Stimulated activated CD4-positive, alpha-beta T cell treated with anti-CD3 and anti-CD28 coated beads, Interleukin-12 subunit alpha, Interleukin-12 subunit beta, amount 100 ng/mL, for 4 hours (primary cell): ENCODE results near the gene DTNB.

Source experiments
- DNase-seq: peaks from one replicate; pipeline ENCODE4 v3.0.0-alpha.2; 2020

The DTNB gene

DNA sequence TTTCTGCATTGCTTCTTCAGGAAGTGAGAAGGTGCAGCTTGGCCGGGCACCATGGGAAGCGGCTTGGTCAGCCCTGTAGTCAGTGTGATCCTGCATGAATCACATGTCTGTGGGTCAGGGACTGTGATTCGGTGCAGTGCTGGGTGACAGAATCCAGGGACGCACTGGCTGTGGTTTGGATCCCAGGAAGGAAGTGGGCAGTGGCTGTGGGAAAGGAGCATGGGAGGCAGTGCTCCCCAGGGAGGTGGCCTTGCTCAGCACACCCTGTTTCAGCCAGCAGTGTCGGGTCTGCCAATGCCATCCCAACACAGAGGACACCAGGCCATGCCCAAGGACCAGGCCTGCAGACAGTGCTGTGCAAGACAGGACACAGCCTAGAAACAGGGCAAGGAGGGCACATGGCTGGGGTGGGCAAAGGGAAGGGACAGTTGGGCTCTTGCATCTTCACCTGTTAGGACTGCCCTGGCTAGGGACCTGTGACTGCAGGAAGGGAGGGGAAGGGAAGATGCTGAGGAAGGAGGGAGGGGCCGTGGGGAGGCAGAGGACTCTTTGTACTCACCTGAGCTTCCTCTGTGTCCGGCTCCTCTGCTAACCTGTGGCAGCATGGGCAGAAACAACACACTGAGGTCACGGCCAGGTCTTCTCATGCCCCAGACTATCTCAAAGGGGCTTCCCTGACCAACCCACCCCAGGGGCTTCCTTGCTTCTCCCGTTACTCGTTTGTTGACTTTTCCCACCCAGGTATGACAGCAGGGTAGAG lies 294.5 kb downstream of the DTNB start:
- no peak for DNase-seq

DNA sequence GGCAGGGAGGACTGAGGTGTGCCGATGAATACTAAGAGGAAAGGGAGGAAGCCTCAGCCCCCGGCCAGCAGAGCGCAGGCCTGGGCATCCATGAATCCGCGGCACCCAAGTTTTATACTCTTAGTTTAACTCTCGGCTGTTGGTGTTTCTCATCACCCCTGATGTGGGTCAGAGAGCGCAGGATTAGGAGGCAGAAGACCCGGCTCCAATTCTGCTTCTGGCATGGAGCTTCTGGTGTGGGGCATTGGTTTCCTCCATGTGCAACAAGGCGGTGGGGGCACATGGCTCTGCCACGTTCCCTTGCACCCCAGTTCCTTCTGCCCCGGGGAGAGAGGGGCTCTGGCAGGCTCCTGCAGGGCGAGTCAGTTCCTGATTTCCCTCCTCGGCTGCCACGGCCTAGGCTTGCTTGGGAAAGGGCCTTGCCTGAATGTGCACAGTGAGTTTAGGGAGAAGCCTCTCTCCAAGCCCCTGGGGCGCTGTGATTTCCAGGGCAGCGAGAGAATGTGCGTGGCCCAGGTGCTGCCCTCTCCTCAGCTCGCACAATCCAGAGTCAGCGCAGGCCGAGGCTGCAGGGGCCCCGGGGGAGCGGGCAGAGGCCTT lies 295.5 kb downstream of the DTNB start:
- DNase-seq: no peak

DNA sequence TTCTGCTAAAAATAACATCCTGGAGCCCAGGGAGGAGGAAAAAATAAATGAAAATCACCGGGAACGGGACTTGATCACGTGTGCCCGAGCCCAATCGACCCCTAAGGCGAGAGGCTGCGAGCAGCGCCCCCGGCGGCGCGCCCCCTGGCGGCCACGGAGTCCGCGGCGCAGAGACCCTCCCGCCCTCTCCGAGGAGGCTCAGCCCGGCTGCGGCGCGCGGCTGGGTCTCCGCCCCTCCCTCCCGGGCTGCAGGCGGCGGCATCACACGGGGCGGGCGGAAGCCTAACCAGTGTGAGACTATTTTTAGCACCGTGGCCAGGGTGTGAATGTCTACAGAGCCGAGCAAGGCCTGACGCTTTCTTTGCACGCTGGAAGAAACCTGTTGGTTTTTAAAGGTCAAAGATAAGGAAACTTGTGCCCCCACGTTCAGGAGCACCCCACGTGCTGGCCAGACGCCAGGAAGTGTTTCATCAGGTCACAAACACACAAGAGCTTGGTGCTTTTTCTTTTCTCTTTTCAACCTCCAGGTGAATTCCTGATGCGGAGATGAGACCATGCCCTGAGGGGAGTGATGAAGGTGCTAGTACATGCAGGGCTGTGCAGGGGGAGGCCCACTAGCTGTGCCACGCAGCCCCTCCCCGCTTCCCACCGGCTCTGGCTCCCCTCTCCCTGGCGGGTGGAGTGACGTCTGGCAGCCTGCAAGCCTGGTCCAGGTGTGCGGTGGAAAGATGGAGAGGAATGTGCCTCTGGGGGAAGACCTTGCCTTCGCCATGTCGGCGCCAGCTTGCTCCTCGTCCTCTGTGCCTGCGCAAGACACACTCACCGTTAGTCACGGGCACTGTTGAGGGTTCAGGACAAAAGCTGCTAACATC lies 296.4 kb downstream of the DTNB start:
- DNase-seq: peak; percentile 88

DNA sequence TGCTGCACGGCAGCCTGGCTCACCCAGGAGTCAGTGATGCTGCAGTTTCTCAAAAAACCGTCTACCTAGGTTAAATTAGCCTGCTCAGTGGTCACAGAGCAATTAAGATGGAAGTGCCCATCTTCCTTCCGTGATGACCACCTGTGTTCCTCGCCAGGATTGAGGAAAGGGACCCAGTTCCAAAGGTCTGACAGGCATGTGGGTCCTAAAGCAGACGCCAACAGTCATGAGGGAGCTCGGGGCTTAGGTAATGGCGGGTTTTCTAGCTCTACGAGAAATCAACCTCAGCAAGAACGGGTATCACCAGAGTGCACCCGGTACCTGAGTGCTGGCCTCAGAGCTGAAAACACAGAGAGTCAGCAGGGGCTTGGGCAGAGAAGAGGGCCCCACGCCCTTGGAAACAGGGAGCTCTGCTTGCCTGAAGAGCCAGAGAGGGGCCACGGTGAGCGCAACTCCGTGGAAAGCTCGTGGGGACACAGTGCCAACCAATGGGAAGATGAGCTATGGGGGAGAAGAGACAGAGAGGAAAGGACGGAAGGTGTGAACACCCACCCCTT lies 297.3 kb downstream of the DTNB start:
- no peak for DNase-seq

DNA sequence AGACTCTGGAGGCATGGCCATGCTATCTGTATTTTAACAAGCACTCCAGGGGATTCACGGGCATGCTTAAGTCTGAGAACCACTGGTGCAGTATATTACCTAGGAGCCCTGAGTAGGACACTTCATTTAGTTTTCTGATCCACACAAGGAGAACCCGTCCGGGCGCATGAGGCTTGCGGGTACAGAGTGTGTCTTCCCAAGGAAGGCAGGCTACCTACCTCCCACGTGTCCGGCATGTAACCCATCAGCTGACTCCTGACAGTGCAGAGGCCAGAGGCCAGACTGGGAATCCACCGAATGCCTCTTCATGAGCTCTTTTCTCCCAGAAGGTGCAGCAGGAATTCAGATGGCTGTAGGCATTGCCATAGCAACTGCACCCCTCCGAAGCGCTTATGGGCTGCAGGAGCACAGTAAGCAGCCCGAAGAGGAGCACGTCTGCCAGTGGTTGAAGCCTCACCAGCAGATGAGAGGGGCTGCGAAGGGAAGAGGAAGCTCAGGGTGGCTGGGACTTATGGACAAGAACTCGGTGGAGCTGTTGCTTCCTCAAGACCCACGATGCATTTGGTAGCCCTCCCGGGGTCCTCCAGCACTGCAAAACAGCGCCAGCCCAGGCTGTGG lies 297.9 kb downstream of the DTNB start:
- DNase-seq: no peak

DNA sequence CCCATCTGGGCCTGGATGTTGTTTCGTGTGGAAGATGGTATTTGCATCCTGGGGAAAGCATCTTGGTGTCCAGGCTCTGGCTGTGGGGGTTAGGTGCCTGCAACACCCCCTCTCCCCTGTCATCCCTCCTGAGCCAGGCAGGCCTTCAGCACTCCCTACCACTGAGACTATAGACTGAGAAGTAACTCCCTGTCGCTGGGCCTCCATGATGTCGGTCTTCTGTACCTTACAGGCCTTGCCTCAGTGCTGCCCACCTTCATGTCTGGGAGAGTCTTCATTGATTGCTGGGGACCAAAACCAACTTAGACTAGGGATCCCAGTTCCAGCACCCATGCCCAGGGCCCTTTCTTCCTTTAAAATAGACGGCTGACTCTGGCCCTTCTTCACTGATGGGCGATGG lies 298.6 kb downstream of the DTNB start:
- DNase-seq: no peak

DNA sequence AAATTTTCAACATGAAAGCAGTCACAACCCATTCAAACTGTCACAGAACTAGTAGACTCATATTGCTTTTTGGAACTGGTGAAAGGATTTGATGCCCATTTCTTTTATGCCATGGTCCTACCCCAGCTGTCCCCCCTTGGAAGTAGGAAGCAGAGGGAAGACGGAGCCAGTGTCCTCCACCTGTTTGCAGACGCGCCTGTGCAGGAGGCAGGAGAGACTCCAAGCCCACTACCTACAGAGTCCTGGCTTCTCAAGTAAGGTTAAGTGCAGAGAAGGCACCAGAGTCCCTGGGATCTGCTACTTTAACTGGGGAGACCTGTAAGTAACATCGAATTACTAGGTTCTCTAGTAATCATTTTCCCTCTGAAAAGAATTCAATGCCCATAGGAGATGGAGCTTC lies 299.0 kb downstream of the DTNB start:
- DNase-seq: no peak

DNA sequence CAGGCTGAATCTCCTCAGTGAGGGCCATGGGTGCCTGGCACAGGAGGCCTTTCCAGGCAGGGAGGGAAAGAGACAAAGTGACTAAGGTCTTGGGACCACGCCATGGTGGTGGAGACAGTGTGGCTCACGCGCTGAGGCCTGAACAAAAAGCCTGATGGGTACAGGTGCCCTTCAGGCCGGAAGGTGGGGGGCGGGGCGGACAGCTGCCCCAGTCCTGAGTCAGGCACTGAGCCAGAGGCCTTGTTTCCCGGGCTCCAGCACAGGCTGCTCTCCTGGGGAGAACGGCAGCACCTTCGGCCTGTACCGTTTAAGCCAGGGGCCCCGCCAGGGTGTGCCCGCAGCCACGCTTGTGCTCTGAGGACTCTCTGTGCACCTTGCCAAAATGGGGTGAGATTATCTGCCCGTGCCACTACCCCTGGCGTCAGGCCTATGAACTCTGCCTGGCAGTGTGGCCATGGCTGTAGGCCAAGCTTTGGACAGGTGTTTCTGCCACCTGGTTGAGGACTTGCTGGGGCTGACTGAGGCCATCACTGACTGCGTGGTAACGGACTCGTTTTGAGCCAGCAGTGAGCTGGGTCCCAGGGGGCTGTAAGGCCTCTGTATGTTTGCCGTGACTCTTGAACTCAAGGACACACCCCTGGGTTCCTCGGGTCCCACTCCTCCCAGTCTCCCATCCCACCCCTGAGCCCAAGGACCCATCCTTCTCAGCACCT lies 300.0 kb downstream of the DTNB start:
- DNase-seq: no peak

DNA sequence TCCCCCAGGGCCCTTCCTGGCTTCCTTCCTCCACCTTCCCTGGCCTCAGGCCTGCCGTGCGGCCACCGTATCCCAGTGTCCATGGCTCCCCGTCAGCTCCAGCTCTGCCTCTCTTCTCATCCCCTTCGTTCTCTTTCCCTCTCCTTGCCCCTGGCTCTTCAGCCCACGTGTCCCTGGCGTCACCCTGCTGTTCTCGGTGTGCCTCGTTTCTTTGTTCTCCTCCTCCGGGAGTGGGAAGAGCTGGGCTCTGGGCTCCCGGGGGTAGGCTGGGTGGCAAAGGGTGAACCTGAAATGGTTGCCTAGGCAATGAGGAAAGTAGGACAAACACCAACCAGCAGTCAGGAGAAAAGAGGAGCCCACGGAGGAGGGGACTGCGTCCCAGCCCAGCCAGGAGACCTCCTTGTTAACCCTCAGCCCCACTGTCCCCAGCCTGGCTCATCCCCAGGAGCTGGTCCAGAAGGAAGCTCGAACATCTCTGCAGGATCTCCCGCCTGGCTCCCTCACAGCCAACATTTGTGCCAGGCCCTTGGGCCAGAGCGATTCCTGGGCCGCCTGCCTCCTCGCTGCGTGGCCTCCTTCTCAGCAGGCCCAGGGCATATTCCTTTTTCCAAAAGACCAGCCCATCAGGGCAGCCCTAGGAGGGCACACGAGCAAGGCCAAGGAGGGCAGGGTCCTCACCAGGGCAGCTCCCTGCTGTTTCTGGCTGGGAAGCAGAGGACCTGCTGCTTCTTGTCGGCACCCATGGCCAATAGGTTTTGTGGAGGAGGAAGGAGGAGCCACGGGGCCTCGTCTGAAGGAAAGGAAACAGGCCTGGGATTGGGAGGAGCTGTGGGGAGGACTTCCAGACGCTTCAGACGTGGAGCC lies 300.7 kb downstream of the DTNB start:
- no peak for DNase-seq

DNA sequence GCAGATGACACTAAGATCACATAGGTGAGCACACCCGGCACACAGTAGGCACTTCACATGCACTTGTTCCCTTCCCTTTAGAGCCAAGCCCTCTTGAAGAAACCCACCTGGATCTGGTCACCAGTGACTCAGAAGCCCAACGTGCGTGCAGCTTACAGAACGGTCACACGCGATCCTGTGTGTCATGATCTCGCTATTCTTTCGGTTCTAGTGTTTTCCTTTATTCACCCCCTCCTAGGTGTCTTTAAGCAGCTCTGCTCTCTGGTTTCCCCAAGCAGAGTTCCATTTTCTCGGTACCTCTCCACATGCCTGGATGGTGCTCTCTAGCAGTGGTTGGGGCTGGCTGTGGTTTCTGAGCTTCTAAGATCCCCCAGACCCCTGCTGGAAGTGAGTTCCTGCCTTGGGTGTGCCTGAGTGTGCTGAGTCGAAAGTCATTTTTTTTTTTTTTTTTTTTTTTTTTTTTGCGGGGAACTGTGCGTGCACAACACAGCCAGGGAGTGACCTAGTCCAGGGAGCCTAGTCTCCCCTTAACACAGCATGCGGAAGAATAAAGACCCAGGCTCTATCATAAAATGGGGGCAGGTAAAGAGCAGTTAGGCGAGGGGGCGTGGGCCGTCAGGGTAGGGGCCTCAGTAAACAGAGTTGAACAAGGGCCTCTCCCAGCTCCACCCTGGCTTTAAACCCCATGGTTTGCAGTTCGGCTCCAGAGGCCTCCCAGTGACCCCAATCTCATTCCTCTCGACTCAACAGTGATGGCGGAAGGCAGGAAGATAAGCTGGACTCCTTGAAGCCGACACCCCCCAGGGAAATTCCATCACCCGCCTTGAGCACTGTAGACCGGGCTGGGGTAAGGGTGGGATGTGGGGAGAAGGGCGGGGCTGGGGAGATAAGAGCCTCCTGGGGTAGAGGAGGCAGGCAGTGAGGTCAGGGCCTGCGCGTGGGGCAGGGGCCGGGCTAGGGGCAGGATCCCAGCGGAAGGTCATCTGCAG lies 301.8 kb downstream of the DTNB start:
- DNase-seq: no peak

DNA sequence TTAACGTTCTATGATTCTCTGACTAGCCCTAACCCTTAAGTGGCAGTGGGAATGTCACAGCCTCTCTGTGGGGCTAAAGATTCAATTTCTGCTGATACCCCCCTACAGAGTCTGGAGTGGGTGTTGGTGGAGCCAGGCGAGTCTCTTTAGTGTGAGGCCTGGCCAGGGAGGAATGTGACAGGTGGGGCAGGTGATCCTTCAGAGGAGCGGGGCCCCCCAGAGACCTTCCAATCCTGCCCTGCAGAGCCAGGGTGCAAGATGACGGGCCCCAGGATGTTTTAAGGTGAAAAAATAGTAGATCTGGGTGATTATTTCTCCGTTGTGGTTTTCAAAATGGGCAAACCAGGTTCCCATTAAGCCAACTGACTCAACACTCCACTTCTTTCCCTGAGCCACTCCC lies 303.5 kb downstream of the DTNB start:
- DNase-seq: no peak

DNA sequence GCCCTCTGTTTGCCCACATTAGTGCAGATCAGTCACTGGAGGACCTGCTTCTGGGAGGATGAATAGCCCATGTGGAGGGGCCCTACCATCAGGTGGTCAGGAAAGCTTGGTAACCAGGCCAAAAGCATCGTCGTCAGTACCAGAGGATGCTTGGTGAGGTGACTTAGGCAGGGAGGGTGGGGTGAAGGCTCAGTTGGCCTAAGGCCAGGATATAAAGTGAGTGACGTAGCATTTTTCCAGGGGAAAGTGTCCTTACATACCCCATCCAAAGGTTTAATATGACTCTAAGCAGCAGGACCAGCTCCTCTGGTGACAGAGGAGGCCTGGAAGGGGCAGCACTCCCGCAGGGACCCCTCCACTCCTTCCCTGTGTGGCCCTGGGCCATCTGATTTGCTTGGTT lies 303.9 kb downstream of the DTNB start:
- DNase-seq: no peak

DNA sequence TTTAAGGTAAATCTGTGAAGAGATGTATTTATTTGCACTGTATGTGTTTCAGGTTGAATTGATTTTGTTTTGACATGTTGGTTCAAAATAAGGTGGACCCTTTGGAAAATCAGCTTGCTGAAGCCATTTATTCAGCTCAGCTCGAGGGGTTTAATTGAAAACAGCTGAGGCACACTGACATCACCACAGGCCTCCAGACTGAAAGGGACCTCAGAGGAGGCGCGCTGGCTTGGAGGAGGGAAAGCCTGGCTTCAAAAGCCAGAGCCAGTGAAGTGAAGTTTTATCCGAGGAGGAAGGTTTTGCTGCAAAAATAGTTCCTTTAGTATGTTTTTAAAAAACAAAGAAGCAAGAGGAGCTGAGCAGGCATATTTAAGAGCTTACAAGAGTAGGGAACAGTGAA lies 304.7 kb downstream of the DTNB start:
- no peak for DNase-seq

DNA sequence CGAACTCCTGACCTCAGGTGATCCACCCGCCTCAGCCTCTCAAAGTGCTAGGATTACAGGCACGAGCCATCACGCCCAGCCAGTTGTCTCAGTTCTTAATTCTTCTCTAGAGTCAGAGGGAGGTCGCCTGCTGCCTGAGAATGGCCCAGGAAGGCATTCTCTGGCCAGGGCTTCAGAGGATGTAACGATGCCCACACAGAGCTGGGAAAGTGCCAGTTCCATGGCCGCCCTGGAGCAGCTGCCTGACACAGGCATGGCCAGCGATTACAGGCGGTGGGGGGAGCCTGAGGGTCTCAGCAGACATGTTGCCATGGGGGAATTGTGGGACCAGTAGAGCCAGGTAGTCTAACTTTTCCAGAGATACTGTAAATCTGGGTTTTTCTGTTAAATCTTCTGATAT lies 306.1 kb downstream of the DTNB start:
- DNase-seq: no peak

DNA sequence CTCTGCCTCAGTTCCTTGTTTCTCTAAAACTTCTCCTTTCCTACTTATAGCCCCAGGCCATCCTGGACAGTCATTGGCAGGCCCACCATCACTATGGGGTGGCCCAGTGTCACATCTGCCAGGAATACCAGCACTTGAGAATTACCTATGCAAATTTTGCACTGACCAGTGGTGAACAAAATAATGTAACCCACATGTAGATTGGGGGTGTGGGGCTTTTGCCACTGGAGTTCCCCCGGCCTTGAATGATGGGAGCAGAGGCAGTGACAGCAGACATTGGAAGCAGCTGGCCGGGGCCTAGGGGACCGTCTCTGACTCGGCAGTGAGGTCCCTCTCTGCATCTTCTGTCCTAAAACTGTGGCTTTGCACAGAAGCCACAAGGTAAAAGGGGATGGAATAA lies 306.7 kb downstream of the DTNB start:
- no peak for DNase-seq

DNA sequence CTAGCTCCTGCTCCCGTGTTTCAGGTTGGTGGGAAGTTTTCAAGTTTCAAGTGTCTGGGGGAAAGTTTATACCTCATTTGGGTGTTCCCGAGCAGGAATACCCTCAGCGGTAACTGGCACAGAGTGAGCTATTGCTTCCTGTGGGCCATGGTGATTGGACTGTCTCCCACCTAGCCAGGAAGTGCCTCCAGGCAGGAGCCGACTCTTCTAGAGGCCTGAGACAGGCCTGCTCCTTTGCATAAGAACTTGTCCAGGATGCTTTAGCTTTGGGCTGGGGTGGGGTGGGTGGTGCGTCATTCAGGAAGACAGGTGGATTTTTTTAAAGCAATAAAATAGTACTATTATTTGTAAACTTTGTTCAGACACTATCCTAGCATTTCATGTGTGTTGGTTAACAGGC lies 308.1 kb downstream of the DTNB start:
- DNase-seq: no peak

DNA sequence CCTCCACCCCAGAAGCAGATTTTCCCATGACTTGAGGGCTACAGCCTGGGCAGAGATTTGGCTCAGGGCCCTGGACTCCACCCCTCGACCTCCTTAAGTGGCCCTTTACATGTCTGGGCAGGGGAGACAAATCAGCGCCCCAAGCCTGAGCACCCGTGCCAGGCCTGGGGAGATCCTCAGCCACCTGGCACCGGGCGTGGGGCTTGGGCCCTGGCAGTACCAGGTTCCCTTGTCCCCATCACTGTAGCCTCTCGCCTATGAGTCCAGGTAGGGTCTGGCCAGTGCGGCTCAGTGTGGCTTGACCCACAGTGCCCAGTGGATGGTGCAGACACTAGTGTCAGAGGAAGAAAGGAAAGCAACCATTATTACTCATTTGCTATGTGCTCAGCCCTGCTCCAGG lies 309.6 kb downstream of the DTNB start:
- DNase-seq: no peak

DNA sequence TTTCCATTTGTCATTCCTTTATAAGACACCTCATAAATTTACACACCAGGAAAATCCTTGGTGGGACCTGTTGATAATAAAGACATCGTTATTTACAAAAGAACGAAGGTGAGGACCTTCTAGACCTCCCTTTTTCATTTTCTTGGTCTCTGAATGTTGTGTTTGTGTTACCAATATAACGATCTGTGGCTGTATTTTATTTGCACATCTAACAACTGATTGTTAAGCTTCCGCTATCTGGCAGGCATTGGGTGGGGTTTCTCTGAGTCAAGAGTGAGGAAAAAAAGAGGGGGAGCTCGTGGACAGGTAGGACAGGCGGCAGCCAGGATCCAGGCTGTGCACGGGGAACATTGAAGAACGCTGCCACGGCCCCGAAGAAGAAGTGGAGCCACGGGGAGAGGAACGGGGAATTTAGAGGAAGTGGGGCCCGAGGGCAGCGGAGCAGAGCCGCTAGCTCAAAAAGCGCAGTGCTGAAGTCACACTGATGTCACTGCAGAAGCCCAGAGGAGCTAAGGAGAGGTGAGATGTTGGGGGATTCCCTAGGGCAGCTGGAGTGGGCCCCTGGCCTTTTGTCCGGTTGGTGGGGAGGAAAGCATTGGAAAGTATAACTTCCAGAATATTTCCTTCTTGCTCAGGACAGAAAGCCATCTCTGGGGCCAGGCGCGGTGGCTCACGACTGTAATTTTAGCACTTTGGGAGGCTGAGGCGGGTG lies 310.8 kb downstream of the DTNB start:
- peak; percentile 46 for DNase-seq

DNA sequence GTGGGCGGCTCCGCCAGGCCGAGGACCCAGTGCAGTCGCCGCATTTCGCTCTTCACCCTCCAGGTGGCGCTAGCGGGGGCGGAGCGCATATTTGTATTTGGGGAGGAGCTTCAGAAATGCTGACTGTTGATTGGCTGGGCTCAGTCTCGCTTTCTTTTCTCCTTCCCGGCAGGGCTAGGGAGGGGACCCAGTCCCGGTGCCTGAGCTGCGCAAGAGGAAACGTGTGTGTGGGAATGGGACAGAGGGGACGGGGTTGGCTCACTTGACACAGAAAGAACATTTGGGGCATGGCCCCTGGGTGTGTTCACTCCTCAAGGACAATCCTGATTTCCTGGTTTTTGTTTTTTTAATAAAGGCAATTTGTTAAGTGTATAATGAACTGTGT lies 311.3 kb downstream of the DTNB start:
- DNase-seq: peak; percentile 92
